ENCODE measurements around the gene NEIL3.
A peak's percentile ranks its signal among the peaks of the same experiment; 100 is the strongest.

The NEIL3 gene

GRCh38 chr4:177374966-177375365 is 65.3 kb downstream of the NEIL3 start:
- no peak for DNase-seq

GRCh38 chr4:177375372-177375771 is 65.7 kb downstream of the NEIL3 start:
- no peak for DNase-seq

GRCh38 chr4:177376024-177376423 is 66.3 kb downstream of the NEIL3 start:
- DNase-seq = no peak

GRCh38 chr4:177380730-177381287 is 71.1 kb downstream of the NEIL3 start:
- DNase-seq = no peak

GRCh38 chr4:177381762-177382310 is 72.2 kb downstream of the NEIL3 start:
- DNase-seq = no peak

- DNase-seq = no peak
Measured at GRCh38 chr4:177384856-177385397, 75.3 kb downstream of the NEIL3 start.

GRCh38 chr4:177385576-177386277 is 76.1 kb downstream of the NEIL3 start:
- DNase-seq = no peak

- no peak for DNase-seq
Measured at GRCh38 chr4:177386278-177386815, 76.7 kb downstream of the NEIL3 start.

- DNase-seq = no peak
Measured at GRCh38 chr4:177391287-177391686, 81.6 kb downstream of the NEIL3 start.

GRCh38 chr4:177391953-177392352 is 82.3 kb downstream of the NEIL3 start:
- DNase-seq = no peak

- no peak for DNase-seq
Measured at GRCh38 chr4:177393236-177393635, 83.6 kb downstream of the NEIL3 start.

- no peak for DNase-seq
Measured at GRCh38 chr4:177396352-177396751, 86.7 kb downstream of the NEIL3 start.

GRCh38 chr4:177400030-177400429 is 90.4 kb downstream of the NEIL3 start:
- no peak for DNase-seq

- DNase-seq = no peak
Measured at GRCh38 chr4:177401658-177402273, 92.1 kb downstream of the NEIL3 start.

GRCh38 chr4:177403746-177404145 is 94.1 kb downstream of the NEIL3 start:
- peak; percentile 7 for DNase-seq

GRCh38 chr4:177404342-177404741 is 94.7 kb downstream of the NEIL3 start:
- no peak for DNase-seq

- DNase-seq = no peak
Measured at GRCh38 chr4:177404986-177405385, 95.3 kb downstream of the NEIL3 start.

GRCh38 chr4:177405508-177405907 is 95.8 kb downstream of the NEIL3 start:
- DNase-seq = no peak

- DNase-seq = no peak
Measured at GRCh38 chr4:177408023-177408422, 98.3 kb downstream of the NEIL3 start.

GRCh38 chr4:177410566-177410965 is 100.9 kb downstream of the NEIL3 start:
- DNase-seq = no peak

GRCh38 chr4:177411996-177412395 is 102.3 kb downstream of the NEIL3 start:
- DNase-seq = no peak
